Hepatocyte (in vitro differentiated cells): Measurements from ENCODE around the gene MOG.

Experiments
- CTCF ChIP-seq: fragments of 200-600 bp; sonication (generic); IDR thresholded peaks from 2 replicates; pipeline ENCODE4 v1.5.1; 2016; ENCODE audit warnings: antibody characterized with exemption, mild to moderate bottlenecking; ENCODE audit not compliant: poor library complexity
- EZH2 ChIP-seq: fragments of 200-600 bp; sonication (generic); IDR thresholded peaks from 2 replicates; pipeline ENCODE4 v1.6.1; 2016; ENCODE audit warnings: antibody characterized with exemption, mild to moderate bottlenecking, borderline replicate concordance

GRCh38 chr6:29626948-29627754, 29.7 kb upstream of the MOG start:
- TF ChIP-seq EZH2 (no peak), CTCF (no peak)
